Activated CD4-positive, CD25-positive, alpha-beta regulatory T cell (primary cell): ENCODE data around the gene TBCE.
"Not testable (repeated sequence)": the region's sequence is repeated elsewhere in the genome, so short reads cannot be mapped to it uniquely, and the experiment has no call there.

Experiments used
- DNase-seq, 4 experiments: peaks; one replicate each; lab custom pipeline; 2025; lab: John Stamatoyannopoulos, UW

Gene TBCE

DNA sequence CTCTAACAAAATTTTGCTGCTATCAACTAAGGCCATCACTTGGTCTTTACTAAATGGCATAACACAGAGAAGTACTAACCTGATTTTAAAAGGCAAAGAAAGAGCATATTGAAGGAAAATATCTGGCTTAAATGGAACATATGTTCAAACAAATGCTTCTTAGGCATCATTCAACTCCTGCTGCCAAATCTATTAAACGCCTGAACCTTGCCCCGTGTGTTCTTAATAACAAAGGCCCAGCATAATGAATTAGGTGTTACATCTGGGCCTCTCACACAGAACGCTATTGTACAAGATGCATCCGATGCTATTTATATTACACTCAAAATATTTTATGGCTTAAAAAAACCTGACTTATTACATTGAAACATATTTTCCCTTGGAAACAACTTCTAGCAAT lies 88.6 kb downstream of the TBCE start:
- DNase-seq = no peak

GRCh38 chr1:235457856-235458255 lies 90.6 kb downstream of the TBCE start:
- not testable (repeated sequence) for DNase-seq

DNA sequence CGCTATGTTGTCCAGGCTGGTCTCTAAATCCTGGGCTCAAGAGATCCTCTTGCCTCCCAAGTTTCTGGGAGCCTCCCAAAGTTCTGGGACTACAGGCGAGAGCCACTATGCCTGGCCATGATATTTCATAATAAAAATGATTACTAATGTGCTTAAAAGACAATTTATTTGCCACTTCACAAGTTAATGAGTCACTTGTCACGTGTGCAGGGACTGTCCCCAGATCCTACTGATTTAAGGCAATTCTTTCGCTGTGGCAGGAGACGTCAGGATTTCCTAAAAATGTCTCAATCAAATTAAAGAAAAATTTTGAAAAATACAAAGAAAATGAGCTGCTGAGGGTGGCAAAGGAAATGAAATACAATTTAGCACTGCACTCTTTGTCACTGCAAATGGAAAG lies 93.5 kb downstream of the TBCE start:
- no peak for DNase-seq

- DNase-seq = no peak
These were observed 94.7 kb downstream of the TBCE start for GRCh38 chr1:235461954-235462353.

DNA sequence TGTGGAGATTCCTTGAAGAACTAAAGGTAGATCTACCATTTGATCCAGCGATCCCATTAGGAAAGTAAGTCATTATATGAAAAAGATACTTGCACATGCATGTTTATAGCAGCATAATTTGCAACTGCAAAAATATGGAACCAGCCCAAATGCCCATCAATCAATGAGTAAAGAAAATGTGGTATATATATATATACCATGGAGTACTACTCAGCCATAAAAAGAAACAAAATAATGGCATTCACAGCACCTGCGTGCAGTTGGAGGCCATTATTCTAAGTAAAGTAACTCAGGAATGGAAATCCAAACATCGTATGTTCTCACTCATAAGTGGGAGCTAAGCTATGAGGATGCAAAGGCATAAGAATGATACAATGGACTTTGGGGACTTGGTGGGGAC lies 95.6 kb downstream of the TBCE start:
- not testable (repeated sequence) for DNase-seq

DNA sequence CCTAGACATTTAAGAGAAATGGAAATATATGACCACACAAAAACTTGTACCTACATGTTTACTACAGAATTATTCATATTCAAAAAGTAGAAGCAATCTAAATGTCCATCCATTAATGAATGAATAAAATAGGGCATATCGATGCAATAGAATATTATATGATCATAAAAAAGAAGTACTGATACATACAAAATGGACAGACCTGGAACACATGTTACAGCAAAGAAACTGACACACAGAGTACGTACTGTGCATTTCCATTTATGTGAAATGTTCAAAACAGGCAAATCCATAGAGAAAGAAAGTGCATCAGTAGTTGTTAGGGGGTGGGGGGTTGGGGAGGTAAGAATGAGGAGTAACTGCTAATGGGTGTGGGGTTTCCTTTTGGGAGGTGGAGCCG lies 97.8 kb downstream of the TBCE start:
- no peak for DNase-seq

GRCh38 chr1:235468004-235468403 lies 100.8 kb downstream of the TBCE start:
- DNase-seq = no peak

- no peak for DNase-seq
These were observed 101.7 kb downstream of the TBCE start for GRCh38 chr1:235468970-235469369.

DNA sequence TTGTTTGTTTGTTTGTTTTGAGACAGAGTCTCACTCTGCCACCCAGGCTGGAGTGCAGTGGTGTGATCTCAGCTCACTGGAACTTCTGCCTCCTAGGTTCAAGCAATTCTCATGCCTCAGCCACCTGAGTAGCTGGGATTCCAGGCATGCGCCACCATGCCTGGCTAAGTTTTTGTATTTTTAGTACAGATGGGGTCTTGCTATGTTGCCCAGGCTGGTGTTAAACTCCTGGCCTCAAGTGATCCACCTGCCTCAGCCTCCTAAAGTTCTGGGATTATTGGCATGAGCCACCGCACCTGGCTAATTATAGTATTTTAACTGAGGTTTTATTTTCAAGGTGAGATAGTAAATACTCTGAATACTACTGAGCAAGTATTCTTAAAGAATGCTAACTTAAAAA lies 102.7 kb downstream of the TBCE start:
- not testable (repeated sequence) for DNase-seq

DNA sequence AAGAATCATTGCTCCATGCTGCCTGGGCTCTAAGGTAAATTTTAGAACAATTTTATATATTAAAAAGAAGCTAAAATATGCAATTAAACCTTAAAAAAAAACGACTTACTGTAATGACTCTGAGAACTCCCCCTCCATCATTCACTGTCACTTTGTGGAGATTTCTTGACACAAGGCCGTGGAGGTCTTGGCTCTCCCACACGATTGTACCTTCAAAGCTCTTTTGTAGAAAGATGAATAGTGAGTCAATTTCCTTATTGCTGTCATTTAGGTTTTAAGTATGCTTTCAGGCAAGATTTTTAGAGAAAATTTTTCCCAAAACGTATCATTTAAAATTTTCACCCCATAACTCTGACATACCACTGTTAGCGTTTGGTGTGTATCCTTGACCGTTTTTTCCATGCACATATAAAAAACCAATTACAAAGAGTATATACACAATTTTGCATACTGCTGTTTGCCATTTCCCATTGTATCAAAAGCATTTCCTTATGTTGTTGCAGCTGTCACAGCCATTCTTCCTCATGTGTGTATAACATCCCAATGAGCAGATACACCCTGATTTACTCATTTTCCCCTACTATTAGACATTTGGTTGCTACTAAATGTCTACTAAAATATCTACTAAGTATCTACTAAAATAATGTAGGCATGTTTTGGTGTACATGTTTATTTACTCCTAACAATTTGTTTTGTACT lies 103.7 kb downstream of the TBCE start:
- no peak for DNase-seq

DNA sequence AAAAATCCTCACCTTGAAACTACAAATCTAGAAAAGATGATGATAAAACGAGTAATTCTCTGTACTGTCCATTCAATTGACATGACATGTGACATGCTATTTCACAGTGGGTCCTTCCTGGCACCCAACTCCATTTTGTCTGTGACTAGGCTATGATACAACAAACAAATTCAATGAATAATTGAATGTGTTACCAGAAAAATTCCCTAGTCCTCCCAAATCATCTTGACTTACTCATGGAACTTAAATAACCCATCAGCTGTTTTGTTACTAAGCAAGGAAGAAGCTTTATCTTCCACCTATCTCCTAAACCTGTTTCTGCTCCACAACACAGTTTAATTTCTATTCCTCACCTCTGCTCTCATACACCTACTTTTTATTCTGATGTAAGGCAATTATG lies 106.6 kb downstream of the TBCE start:
- DNase-seq = no peak

- DNase-seq = no peak
These were observed 115.9 kb downstream of the TBCE start for GRCh38 chr1:235483090-235483489.

DNA sequence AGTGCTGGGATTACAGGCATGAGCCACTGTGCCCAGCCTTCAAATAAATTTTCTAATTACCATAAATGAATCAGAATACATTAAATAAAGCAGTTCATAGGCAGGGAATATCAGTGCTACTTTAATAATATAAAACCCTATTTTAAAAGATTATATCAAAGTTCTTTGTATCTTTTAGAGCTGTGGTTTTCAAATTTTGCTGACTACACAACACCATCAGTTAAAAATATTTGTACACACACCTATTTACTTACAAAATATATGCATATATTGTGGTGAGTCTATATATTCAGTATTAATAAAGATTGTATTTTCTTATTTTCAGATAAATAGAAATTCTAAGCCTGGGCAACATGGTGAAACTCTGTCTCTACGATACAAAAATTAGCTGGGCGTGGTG lies 118.3 kb downstream of the TBCE start:
- DNase-seq = no peak

GRCh38 chr1:235486321-235486720 lies 119.1 kb downstream of the TBCE start:
- DNase-seq = no peak

GRCh38 chr1:235491644-235492043 lies 124.4 kb downstream of the TBCE start:
- no peak for DNase-seq

- no peak for DNase-seq
These were observed 127.3 kb downstream of the TBCE start for GRCh38 chr1:235494531-235494930.

- no peak for DNase-seq
These were observed 127.8 kb downstream of the TBCE start for GRCh38 chr1:235495030-235495429.

DNA sequence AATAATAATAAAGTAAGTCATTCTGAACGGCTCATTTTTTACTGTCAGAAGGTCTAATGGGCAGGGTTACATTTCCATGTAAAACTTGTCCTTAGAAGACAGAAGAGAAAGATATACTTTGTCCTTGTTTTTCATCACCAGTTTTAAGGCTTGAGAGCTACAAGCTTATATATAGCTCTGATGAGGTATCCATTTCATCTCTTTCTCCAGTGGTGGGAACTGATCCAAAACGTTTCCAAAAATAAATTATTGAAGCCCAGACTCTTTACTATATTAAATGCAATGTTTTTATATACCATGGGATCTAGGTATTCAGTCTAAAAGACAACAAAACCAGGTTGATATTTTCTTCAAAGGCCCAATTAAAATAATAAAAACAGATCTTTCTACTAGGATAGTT lies 128.3 kb downstream of the TBCE start:
- DNase-seq = no peak

- DNase-seq = no peak
These were observed 133.8 kb downstream of the TBCE start for GRCh38 chr1:235500971-235501540.
